Sciatic nerve (tissue), 2 donors: Measurements from ENCODE around the gene GATD1. TPM values are rescaled to one million over a fixed set of nuclear protein-coding genes. Genes with fewer than 3 reads are reported as not detected.

Source experiments
- ATAC-seq: fragments of 200-7000 bp; cut with Tn5 transposase; one replicate; pipeline ENCODE4 v1.9.1; 2020; ENCODE audit warnings: mild to moderate bottlenecking, moderate library complexity
- DNase-seq: peaks from one replicate; pipeline ENCODE4 v3.0.0-alpha.2; 2020; ENCODE audit warnings: low spot score
- intact Hi-C: fragments of 100-400 bp; cut with DNase I; formaldehyde crosslinking; loops from one replicate; pipeline ENCODE4 v1.14.2; 2022
- total RNA-seq: library from RNA; stranded (reverse); fragmentation: NEBNext Ultra II Directional; extraction: Animal tissue kit (Norgen Biotek cat#: 25700); gene quantifications from one replicate; pipeline ENCODE4 v1.2.1, GENCODE V29; 2021
- donor health status: DM: no; HTN: no; CAD: no.
- donor health status: DM: no; HTN: no; CAD: no.

Gene GATD1
- total RNA-seq, 1 donor from 2014 or later, result 74.8 TPM

GRCh38 chr11:813456-814096 is 36.3 kb upstream of the GATD1 start:
- intact Hi-C loops, result no loop called here
- ATAC-seq (no peak), DNase-seq (no peak)

DNA sequence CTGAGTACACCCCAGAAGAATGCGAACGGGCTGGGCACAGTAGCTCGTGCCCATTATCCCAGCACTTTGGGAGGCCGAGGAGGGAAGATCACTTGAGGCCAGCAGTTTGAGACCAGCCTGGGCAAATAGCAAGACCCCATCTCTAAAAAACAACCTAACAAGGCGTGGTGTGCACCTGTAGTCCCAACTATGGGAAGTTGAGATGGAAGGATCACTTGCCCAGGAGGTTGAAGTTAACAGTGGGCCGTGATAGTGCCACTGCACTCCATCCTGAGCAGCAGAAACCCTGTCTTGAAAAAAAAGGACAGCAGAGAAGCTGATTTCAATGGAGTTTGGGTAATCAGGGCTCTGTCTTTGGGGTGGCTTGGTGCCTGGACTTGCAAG is 35.8 kb upstream of the GATD1 start:
- intact Hi-C loops, result no loop called here
- ATAC-seq, result no peak

GRCh38 chr11:812390-812789 is 35.1 kb upstream of the GATD1 start:
- no peak for ATAC-seq
- intact Hi-C loops, result no loop called here
- DNase-seq, result no peak

More for the DNA sequence above, 35.8 kb upstream of the GATD1 start:
- no peak for DNase-seq

DNA sequence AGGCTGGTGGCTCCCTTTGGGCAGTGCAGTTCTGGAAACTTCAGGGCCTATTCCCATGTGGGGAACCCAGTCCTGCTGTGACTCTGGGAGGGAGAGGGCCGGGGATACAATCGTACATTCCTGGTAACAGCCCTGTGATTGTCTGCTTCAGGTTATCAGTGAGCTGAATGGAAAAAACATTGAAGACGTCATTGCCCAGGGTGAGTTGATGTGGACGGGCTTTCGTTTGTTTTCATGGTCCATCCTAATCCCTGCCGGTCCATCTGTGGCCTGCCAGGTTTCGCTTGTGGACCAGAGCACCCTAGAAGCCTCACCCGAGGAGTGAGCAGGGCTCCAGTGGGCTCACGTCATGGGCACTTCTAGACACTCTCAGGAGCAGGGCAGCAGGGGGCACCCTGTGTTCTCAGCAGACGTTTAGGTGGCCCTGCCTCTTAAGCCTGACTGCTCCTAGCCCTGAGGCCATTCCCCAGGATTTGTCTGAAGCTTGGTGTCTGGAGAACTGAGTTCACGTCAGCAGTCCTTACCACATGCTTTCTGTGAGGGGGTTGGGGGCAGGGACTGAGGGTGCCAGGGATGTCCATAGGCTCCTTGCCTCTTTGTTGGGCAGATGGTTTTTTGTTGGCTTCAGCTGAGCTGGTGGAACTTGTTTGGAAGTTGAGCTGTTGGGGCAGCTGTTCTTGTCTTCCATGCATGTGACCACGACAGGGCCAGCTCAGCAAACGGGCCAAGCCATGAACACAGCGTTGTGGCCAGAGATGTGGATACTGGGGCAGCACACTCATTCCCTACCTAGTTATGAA is 34.4 kb upstream of the GATD1 start:
- no peak for ATAC-seq
- no peak for DNase-seq
- intact Hi-C loops, result no loop called here

GRCh38 chr11:810040-810567 is 32.8 kb upstream of the GATD1 start:
- DNase-seq, result no peak
- ATAC-seq, result no peak
- intact Hi-C loops, result no loop called here

- intact Hi-C loops, result no loop called here
- DNase-seq, result peak; percentile 99
- ATAC-seq, result peak; percentile 96
These were observed 32.2 kb upstream of the GATD1 start, which contains the start of gene RPLP2 for GRCh38 chr11:809287-810039. RPLP2 (plus strand) TSS chr11:809967; CDS start chr11:810235, 268 bp downstream.

GRCh38 chr11:808427-809286 is 31.4 kb upstream of the GATD1 start:
- no peak for ATAC-seq
- no peak for DNase-seq
- intact Hi-C loops, result no loop called here

DNA sequence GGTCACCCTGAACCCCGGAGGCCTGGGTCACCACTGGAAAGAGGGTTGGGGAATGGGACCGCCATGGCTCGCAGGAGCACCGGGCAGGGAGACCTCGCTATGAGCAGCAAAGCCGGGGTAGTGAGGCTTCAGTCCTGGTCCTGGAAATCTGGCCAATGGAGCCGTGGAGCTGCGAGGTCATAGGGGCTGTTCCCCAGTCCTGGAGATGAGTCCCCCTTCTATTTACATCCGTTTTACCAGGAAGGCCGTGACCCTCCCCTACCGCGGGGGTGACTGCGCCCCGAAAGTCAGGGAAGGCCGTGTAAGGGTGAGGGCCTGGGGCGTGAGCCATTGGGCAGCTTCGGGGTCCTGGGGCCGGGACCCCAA is 27.3 kb upstream of the GATD1 start:
- intact Hi-C loops, result no loop called here
- ATAC-seq (no peak), DNase-seq (no peak)

GRCh38 chr11:803770-804598 is 26.7 kb upstream of the GATD1 start:
- ATAC-seq, result no peak
- intact Hi-C loops, result no loop called here
- no peak for DNase-seq

DNA sequence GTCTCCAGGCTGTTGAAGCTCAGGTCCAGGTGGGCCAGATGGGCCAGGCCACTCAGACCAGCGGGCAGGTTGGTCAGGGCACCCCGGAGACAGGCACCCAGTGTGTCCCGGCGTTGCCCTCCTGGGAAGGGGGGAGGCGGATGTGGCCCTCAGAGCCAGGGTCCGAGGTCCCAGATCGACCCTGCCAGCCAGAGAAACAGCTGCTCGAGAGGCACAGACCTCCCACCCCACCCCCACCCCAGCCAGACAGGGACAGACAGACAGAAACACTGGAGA is 26.1 kb upstream of the GATD1 start:
- DNase-seq, result no peak
- intact Hi-C loops, result no loop called here
- ATAC-seq, result no peak

- no peak for ATAC-seq
- DNase-seq, result no peak
- intact Hi-C loops, result no loop called here
These were observed 25.6 kb upstream of the GATD1 start for GRCh38 chr11:802693-803466.

- no peak for DNase-seq
- intact Hi-C loops, result no loop called here
- ATAC-seq, result no peak
These were observed 24.8 kb upstream of the GATD1 start for GRCh38 chr11:802018-802617.

- no peak for ATAC-seq
- no peak for DNase-seq
- intact Hi-C loops, result no loop called here
These were observed 24.0 kb upstream of the GATD1 start for GRCh38 chr11:801097-801780.

DNA sequence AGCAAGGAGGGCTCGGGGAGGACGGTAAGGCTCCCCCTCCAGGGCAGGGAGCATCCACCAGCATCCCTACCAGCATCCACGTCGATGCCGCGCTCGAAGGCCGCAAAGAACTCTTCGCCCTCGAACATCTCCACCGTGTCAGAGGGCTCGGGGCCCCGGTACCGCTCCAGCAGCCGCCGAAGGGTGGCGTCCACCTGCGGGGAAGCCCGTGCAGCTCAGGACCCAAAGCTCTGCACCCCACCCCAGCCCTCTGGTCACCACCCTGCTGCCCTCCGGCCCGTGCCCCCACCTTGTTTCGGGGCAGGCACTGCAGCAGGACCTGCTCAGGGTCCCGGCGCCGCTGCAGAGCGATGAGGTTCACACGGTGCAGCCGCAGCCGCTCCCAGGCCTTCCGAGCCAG is 23.2 kb upstream of the GATD1 start:
- intact Hi-C loops, result no loop called here
- no peak for DNase-seq
- ATAC-seq, result no peak

- DNase-seq, result no peak
- intact Hi-C loops, result loop anchor here (10.0 kb wide), 1 partner anchor 135 kb away; no protein-coding TSS in a partner anchor
- no peak for ATAC-seq
These were observed 22.5 kb upstream of the GATD1 start for GRCh38 chr11:799641-800316.
